Caki2 (cell line): Measurements from ENCODE around the gene PLEKHN1. TPM values are rescaled to one million over a fixed set of nuclear protein-coding genes. Genes with fewer than 3 reads are reported as not detected.

Experiments used
- DNase-seq: peaks from one replicate; pipeline ENCODE4 v3.0.0-alpha.2; 2015; ENCODE audit warnings: low read depth
- in situ Hi-C: cut with HindIII; loops from 2 replicates; pipeline ENCODE4 v1.10.0; 2016; ENCODE audit warnings: low sequenced_read_pairs, low pct_unique_long_range_greater_than_20kb, mixed read lengths
- total RNA-seq: library from RNA; depleted of rRNA; stranded (reverse); fragments of >200 nt; shearing (Covaris generic); gene quantifications from 2 replicates; pipeline ENCODE4 v1.2.3, GENCODE V29; 2014; ENCODE audit warnings: low replicate concordance

Gene PLEKHN1
- total RNA-seq, 1 experiment from 2014 or later, result 2.3 TPM

- in situ Hi-C loops, result no loop called here
Observed at GRCh38 chr1:953524-954320, 12.6 kb upstream of the PLEKHN1 start.

GRCh38 chr1:954927-955326 lies 11.4 kb upstream of the PLEKHN1 start:
- in situ Hi-C loops, result no loop called here
- no peak for DNase-seq

More at GRCh38 chr1:953524-954320, 12.6 kb upstream of the PLEKHN1 start:
- no peak for DNase-seq

- in situ Hi-C loops, result no loop called here
- DNase-seq, result no peak
Observed at GRCh38 chr1:955474-955873, 10.8 kb upstream of the PLEKHN1 start.

- in situ Hi-C loops, result no loop called here
Observed at GRCh38 chr1:956636-957035, 9.6 kb upstream of the PLEKHN1 start.

GRCh38 chr1:958823-959730 lies 7.2 kb upstream of the PLEKHN1 start, which contains the start of gene NOC2L:
NOC2L (minus strand) TSS chr1:959256; CDS start chr1:959240, 16 bp downstream.
- in situ Hi-C loops, result no loop called here
- peak; percentile 67 for DNase-seq

More at GRCh38 chr1:956636-957035, 9.6 kb upstream of the PLEKHN1 start:
- no peak for DNase-seq

- in situ Hi-C loops, result no loop called here
- no peak for DNase-seq
Observed at GRCh38 chr1:959731-960362, 6.4 kb upstream of the PLEKHN1 start.

GRCh38 chr1:960363-961131 lies 5.7 kb upstream of the PLEKHN1 start, which contains the start of gene KLHL17:
KLHL17 (plus strand) TSS chr1:960584; CDS start chr1:960694, 110 bp downstream.
- peak; percentile 30 for DNase-seq
- in situ Hi-C loops, result no loop called here

GRCh38 chr1:961132-961669 lies 5.1 kb upstream of the PLEKHN1 start:
- DNase-seq, result no peak
- in situ Hi-C loops, result no loop called here

GRCh38 chr1:962381-963300 lies 3.6 kb upstream of the PLEKHN1 start:
- in situ Hi-C loops, result no loop called here
- DNase-seq, result no peak

- in situ Hi-C loops, result no loop called here
- no peak for DNase-seq
Observed at GRCh38 chr1:963301-963651, 3.0 kb upstream of the PLEKHN1 start.

- in situ Hi-C loops, result no loop called here
- DNase-seq, result no peak
Observed at GRCh38 chr1:963746-964525, 2.3 kb upstream of the PLEKHN1 start.

GRCh38 chr1:964691-965525 lies 1.4 kb upstream of the PLEKHN1 start:
- no peak for DNase-seq
- in situ Hi-C loops, result no loop called here

GRCh38 chr1:965526-966134 lies 652 bp upstream of the PLEKHN1 start:
- in situ Hi-C loops, result no loop called here
- DNase-seq, result no peak

- in situ Hi-C loops, result no loop called here
- DNase-seq, result peak; percentile 70
Observed at GRCh38 chr1:966704-967300, 520 bp downstream of the PLEKHN1 start.
